HG03159 (cell line): ENCODE measurements around the gene ITGA6.

Source experiments
- ATAC-seq: cut with Tn5 transposase; IDR thresholded peaks from one replicate; pipeline ENCODE4 v1.9.1; 2021; ENCODE audit warnings: mild to moderate bottlenecking, moderate library complexity; ENCODE audit not compliant: unreplicated experiment

ITGA6 gene

DNA sequence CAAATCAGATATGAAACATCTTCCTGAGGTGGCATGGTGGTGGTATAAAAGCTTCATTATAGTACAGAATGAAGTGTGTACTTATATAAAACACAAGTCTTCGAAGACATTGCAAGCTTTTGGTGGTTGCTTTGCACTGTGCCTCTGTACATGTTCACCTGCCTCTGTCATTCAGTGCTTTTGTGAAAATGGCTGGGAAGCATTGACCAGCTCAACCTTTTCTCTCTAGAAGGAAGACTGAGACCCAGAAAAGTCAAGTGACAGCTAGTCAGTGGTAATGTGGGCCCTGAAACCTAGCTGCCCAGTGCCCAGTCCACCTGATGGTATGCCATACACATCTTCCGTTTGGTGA, 12.1 kb downstream of the ITGA6 start:
- ATAC-seq = no peak

DNA sequence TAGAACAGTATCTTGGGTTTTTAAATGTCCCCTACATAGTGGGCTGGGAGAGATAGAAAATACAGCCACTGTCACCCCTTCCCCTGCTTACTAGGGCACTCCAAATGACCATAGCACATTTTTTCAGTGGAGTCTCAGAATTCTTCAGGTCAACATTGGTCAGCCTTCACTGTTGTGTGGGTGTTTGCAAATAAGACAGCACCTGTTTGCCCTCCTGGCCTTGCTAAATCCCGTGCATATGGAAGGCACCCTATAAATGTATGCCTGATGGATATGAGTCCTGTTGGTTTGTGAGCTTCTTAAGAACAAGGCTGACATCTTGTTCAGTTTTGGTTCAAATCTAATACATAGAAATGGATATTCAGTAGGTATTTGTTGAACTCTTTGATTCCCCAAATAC, 12.5 kb downstream of the ITGA6 start:
- ATAC-seq = no peak

GRCh38 chr2:172440795-172441194, 13.4 kb downstream of the ITGA6 start:
- ATAC-seq = no peak

DNA sequence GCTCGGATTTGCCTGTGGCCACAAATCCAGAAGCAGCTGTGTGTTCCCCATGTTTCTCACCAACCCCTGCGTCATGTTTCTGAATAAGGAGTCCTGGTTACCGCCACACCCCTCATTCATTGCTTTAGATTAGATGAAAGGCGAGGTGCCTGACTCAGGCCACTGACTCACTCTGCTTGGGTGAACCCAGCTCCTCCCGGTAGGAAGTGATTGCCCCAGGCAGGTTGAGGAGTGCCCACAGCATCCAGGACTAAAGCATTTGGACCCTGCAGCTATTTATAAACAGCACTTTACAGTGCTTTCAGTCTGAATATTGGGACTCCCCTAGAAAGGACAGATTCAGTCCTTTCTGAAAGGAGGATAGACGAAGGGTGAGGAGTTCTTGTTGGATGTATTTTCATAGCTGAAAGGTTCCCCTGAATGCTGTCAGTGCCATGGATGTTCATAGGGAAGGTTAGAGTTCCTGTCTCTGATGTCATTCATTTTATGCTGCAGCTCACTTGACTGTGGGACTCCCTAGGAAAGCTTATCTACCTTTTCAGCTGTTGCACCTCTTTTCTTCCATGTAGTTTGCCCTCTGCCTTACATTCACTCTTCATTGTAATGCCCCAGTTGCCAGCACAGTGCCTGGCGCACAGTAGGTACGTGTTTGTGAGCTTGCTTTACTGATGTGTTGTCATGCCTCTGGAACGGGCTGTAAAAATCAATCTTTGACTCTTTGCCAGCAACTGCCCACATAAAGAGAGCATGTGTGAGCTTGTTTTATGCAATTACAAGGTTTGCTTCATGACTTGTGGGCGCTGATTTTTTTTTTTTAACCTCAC, 14.9 kb downstream of the ITGA6 start:
- ATAC-seq = no peak

DNA sequence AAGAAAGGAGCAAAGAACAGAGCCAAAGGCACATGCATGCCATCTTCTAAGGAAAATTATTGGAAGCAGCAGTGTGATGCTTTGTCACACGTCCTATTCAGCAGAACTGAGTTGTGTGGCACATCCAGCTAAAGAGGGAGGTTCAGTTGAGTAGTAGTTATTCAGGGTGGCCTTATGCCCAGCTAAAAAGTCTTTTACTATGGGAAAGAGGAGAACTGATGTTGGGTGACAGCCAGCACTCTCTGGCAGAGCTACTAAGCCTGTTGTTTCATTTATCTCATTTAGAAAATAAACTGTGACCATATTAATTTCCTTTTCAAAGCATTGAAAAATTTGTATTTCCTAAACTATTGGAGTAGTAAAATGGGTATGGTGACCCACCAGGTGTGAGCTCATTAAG, 18.5 kb downstream of the ITGA6 start:
- no peak for ATAC-seq

DNA sequence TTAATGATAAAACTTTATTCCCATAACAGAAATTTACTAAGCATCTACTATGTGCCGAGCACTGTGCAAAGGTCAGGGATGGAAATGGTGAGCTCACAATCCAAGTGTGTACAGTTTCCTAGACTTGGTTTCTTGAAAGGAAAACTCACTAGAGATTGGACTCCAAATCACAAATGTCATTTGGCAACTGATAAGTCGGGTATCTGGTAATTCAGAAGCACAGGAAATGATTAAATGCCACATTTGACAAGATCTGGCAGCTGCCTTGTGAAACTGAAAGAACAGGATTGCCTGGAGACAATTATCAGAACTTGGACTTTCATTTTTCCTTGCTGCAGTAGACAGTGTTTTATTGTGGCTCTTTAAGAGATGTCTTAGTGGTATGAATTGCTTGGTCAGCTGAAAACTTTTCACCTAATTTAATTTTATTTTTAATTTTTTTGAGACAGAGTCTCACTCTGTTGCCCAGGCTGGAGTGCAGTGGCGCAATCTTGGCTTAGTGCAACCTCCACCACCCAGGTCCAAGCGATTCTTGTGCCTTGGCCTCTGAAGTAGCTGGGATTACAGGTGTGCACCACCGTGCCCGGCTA, 19.2 kb downstream of the ITGA6 start:
- ATAC-seq = no peak

- ATAC-seq = no peak
These were observed 20.6 kb downstream of the ITGA6 start for GRCh38 chr2:172447811-172448493.

DNA sequence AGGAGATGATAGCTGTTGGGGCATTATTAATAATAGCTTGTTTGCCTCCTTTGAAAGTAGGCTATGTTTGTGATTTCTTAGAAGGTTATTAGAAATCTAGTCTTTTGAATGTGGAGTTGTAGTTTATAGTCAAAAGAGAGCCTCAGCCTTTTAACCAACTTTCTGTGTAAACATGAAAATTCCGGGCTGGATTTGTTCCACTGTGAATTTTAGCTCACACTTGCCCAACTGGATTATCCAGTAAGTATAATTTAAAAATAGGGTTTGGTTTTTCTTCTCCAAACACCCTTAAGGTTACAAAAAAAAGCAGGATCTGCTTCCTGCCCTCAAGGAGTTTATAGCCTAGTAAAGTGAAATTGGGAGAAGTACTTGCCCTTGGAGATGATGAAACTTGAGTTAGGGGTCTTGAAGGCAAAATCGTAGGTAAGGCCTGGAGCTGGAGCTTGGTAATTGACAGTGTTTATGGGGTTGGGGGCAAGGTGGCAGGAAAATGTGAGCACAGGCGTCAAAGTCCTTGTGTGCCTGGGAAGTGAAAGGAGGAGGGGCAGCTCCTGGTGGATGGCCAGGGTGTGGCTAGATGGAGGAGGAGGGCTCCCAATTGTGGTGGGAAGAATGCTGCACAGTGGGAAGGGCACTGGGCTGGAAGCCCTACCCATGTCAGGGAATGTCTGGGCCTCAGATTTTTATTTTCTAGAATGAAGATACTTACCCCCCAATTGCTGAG, 21.3 kb downstream of the ITGA6 start:
- ATAC-seq = no peak

GRCh38 chr2:172449911-172450550, 22.6 kb downstream of the ITGA6 start:
- no peak for ATAC-seq

- no peak for ATAC-seq
These were observed 24.5 kb downstream of the ITGA6 start for GRCh38 chr2:172451923-172452322.

DNA sequence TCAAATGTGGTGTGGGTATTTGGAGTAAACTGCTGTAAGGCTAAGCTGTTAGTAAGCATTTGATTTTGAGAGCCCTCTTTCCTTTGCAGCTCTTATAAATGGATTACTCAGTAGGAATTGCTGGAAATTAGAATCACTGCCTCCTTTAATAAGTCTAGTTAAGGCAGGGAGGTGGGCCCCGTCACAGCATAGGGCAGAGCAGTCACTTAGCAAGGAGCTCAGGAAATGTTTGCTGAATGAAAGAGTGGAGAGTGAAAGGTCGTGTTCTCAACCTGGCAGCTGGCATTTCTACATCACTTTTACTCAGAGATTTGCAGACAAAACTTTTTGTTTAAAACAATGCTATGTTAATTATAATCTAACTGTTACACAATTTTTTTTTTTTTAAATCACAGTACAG, 25.5 kb downstream of the ITGA6 start:
- ATAC-seq = no peak

GRCh38 chr2:172454404-172455120, 27.2 kb downstream of the ITGA6 start:
- ATAC-seq = no peak

DNA sequence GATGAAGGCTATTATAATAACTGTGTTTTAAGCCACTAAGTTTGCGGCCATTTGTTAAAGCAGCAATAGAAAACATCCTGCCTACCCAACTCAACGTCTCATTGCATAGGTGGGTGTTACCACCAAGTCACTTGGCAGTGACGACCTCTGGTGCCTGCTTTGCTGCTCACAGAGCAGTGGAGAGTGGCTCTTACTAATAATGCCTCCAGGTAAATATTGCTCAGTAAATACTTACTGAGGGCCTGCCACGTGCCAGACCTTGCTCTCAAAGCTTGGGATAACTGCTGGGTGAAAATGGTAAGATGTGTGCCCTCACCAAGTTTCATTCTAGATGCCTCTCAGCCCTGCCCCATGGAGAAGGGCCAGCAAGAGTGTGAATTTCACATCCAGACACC, 27.7 kb downstream of the ITGA6 start:
- ATAC-seq = no peak

DNA sequence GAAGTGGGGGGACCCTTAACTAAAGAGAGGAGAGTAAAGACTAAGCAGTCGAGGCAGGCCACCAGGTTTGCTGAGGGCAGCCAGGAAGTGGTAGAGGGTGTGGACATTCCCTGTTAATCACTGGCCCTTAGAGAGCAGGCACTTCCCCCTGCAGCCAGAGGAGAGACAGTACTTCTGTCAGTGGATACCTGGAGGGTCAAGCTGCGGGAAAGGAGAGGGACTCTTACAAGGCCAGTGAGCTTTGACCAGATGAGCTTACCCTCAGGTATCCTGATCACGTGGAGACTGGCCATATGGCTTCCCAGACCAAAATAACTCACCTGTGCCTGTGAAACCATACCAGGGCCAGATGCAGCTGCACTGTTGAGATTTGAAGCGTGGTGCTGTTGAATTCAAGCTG, 28.6 kb downstream of the ITGA6 start:
- ATAC-seq = no peak

DNA sequence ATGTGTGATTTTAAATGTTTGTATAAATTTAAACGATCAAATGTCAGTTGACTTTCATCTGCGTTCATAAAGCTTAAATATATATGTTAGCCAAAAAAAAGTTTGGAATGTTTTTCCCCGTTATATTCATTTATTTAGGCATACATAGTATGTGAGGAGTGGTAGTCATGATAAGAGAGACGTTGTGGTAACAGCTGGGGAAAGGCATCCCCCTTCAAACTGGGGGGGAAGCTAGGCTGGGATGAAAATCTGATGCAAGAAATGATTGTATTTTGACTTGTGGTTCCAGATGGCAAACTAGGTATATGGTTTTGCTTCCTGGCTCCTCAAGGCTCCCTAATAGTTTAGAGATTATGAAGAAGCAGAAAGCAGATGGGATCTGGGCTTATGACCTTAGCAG, 30.1 kb downstream of the ITGA6 start:
- ATAC-seq = no peak

DNA sequence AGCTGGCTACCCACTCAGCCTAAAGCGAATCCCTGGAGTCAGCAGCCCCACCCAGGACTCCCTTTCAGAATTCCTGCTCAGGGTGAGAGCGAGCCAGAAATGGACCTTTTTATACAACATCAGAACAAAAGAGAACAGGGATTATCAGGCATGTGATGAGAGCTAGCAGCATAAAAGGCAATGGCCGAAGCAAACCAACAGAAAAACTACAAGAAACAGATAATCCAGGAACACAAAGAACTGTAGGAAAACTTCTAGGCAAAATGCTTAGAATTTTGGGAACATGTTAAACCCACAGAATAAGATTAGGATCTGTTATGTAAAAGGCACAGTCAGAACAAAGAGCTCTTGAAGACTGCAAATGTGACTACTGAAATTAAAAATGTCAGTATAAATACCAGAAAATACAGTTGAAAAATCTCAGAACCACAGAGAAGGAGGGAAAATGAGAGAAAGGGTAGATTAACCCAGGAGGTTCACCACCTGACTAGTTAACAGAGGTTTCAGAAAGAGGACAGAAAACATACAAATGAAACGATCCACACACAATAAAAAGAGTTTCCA, 31.3 kb downstream of the ITGA6 start:
- no peak for ATAC-seq

GRCh38 chr2:172460780-172461201, 33.4 kb downstream of the ITGA6 start:
- no peak for ATAC-seq

- ATAC-seq = no peak
These were observed 34.4 kb downstream of the ITGA6 start for GRCh38 chr2:172461591-172462372.

- ATAC-seq = no peak
These were observed 35.0 kb downstream of the ITGA6 start for GRCh38 chr2:172462373-172462848.
